ENCODE results near the gene STUB1. TPM values are rescaled to one million over a fixed set of nuclear protein-coding genes. Genes with fewer than 3 reads are reported as not detected.

STUB1 gene
- total and polyA plus RNA-seq, 5 donors from 2014 or later: 63.2 to 142 (median 129) TPM

- ATAC-seq (ENCODE audit: low read depth in 2 of 2) (no peak), DNase-seq (no peak)
- no peaks in the 10 kb centered on the region for H3K9me3 ChIP-seq (ENCODE audit: control insufficient read depth in 2 of 2, low read length in 2 of 2)
- no peak overlapping the region for H3K27ac ChIP-seq (ENCODE audit: insufficient read depth, low read length, poor library complexity, severe bottlenecking)
- H3K4me1 ChIP-seq (ENCODE audit: control insufficient read depth, insufficient read depth, low read length, poor library complexity, severe bottlenecking): peaks cover 19% of the 10 kb centered on the region
- no peaks in the 10 kb centered on the region for H3K9me3 Mint-ChIP-seq
- H3K36me3 Mint-ChIP-seq: no peaks in the 10 kb centered on the region
- H3K4me3 ChIP-seq (ENCODE audit: low read depth, low read length): no peak overlapping the region
- peaks cover 20% of the 10 kb centered on the region for H3K27me3 Mint-ChIP-seq
- no peaks in the 10 kb centered on the region for H3K27me3 ChIP-seq (ENCODE audit: control insufficient read depth, insufficient read depth, low read length)
- H3K4me3 Mint-ChIP-seq: peak overlapping the region in 2 of 4 donors; percentile 63 to 77
- no peak overlapping the region for H3K27ac Mint-ChIP-seq
- no peaks in the 10 kb centered on the region for H3K36me3 ChIP-seq (ENCODE audit: control insufficient read depth, insufficient read depth, low read length)
- H3K4me1 Mint-ChIP-seq: peaks cover 0 to 19% (median 5%) of the 10 kb centered on the region in 4 donors
Observed at GRCh38 chr16:714079-714478, 33.9 kb downstream of the STUB1 start.

- peak within 1 kb of the TSS; percentile 61 to 81 (median 78) for H3K4me3 Mint-ChIP-seq
- H3K36me3 Mint-ChIP-seq: no peaks in the 10 kb centered on the region
- H3K27ac ChIP-seq (ENCODE audit: insufficient read depth, low read length, poor library complexity, severe bottlenecking): no peak within 1 kb of the TSS
- peaks cover 26% of the 10 kb centered on the region for H3K4me1 ChIP-seq (ENCODE audit: control insufficient read depth, insufficient read depth, low read length, poor library complexity, severe bottlenecking)
- no peaks in the 10 kb centered on the region for H3K9me3 ChIP-seq (ENCODE audit: control insufficient read depth in 2 of 2, low read length in 2 of 2)
- no peak within 1 kb of the TSS for H3K27ac Mint-ChIP-seq
- no peaks in the 10 kb centered on the region for H3K36me3 ChIP-seq (ENCODE audit: control insufficient read depth, insufficient read depth, low read length)
- peaks cover 17% of the 10 kb centered on the region for H3K27me3 Mint-ChIP-seq
- ATAC-seq (ENCODE audit: low read depth in 2 of 2): peak; percentile 88 to 89
- peak; percentile 81 to 88 (median 85) for DNase-seq
- no peak within 1 kb of the TSS for H3K4me3 ChIP-seq (ENCODE audit: low read depth, low read length)
- H3K4me1 Mint-ChIP-seq: peaks cover 0 to 27% (median 10%) of the 10 kb centered on the region in 4 donors
- no peaks in the 10 kb centered on the region for H3K9me3 Mint-ChIP-seq
- no peaks in the 10 kb centered on the region for H3K27me3 ChIP-seq (ENCODE audit: control insufficient read depth, insufficient read depth, low read length)
Observed at GRCh38 chr16:714558-715476, 34.6 kb downstream of the STUB1 start, which contains the start of gene METRN. METRN (plus strand) TSS chr16:715118; CDS start chr16:715290, 172 bp downstream.

- ATAC-seq (ENCODE audit: low read depth in 2 of 2): peak; percentile 3 to 4
- no peak for DNase-seq
- H3K36me3 ChIP-seq (ENCODE audit: control insufficient read depth, insufficient read depth, low read length): no peaks in the 10 kb centered on the region
- H3K27me3 ChIP-seq (ENCODE audit: control insufficient read depth, insufficient read depth, low read length): no peaks in the 10 kb centered on the region
- H3K27ac ChIP-seq (ENCODE audit: insufficient read depth, low read length, poor library complexity, severe bottlenecking): no peak overlapping the region
- Mint-ChIP-seq H3K36me3 (no peaks in the 10 kb centered on the region), H3K27ac (no peak overlapping the region), H3K9me3 (no peaks in the 10 kb centered on the region), H3K4me1 (peaks cover 0 to 34% (median 12%) of the 10 kb centered on the region in 4 donors), H3K27me3 (peaks cover 14% of the 10 kb centered on the region), H3K4me3 (peak overlapping the region; percentile 61 to 81 (median 78))
- no peaks in the 10 kb centered on the region for H3K9me3 ChIP-seq (ENCODE audit: control insufficient read depth in 2 of 2, low read length in 2 of 2)
- no peak overlapping the region for H3K4me3 ChIP-seq (ENCODE audit: low read depth, low read length)
- peaks cover 34% of the 10 kb centered on the region for H3K4me1 ChIP-seq (ENCODE audit: control insufficient read depth, insufficient read depth, low read length, poor library complexity, severe bottlenecking)
Observed at GRCh38 chr16:715477-716199, 35.4 kb downstream of the STUB1 start.

GRCh38 chr16:716200-716568 is 36.0 kb downstream of the STUB1 start:
- H3K9me3 Mint-ChIP-seq: no peaks in the 10 kb centered on the region
- peak overlapping the region; percentile 61 to 81 (median 78) for H3K4me3 Mint-ChIP-seq
- Histone ChIP-seq H3K4me3 (ENCODE audit: low read depth, low read length) (no peak overlapping the region), H3K27ac (ENCODE audit: insufficient read depth, low read length, poor library complexity, severe bottlenecking) (no peak overlapping the region), H3K4me1 (ENCODE audit: control insufficient read depth, insufficient read depth, low read length, poor library complexity, severe bottlenecking) (peaks cover 37% of the 10 kb centered on the region), H3K27me3 (ENCODE audit: control insufficient read depth, insufficient read depth, low read length) (no peaks in the 10 kb centered on the region), H3K36me3 (ENCODE audit: control insufficient read depth, insufficient read depth, low read length) (no peaks in the 10 kb centered on the region), H3K9me3 (ENCODE audit: control insufficient read depth in 2 of 2, low read length in 2 of 2) (no peaks in the 10 kb centered on the region)
- H3K27ac Mint-ChIP-seq: no peak overlapping the region
- no peak for DNase-seq
- H3K4me1 Mint-ChIP-seq: peaks cover 0 to 34% (median 12%) of the 10 kb centered on the region in 4 donors
- H3K36me3 Mint-ChIP-seq: no peaks in the 10 kb centered on the region
- H3K27me3 Mint-ChIP-seq: peaks cover 12% of the 10 kb centered on the region
- ATAC-seq (ENCODE audit: low read depth in 2 of 2): no peak

GRCh38 chr16:716768-717325 is 36.6 kb downstream of the STUB1 start:
- H3K4me1 Mint-ChIP-seq: peaks cover 0 to 34% (median 12%) of the 10 kb centered on the region in 4 donors
- Histone ChIP-seq H3K27me3 (ENCODE audit: control insufficient read depth, insufficient read depth, low read length) (no peaks in the 10 kb centered on the region), H3K4me1 (ENCODE audit: control insufficient read depth, insufficient read depth, low read length, poor library complexity, severe bottlenecking) (peaks cover 44% of the 10 kb centered on the region), H3K27ac (ENCODE audit: insufficient read depth, low read length, poor library complexity, severe bottlenecking) (no peak overlapping the region), H3K9me3 (ENCODE audit: control insufficient read depth in 2 of 2, low read length in 2 of 2) (no peaks in the 10 kb centered on the region), H3K4me3 (ENCODE audit: low read depth, low read length) (no peak overlapping the region), H3K36me3 (ENCODE audit: control insufficient read depth, insufficient read depth, low read length) (no peaks in the 10 kb centered on the region)
- no peak overlapping the region for H3K27ac Mint-ChIP-seq
- no peak for ATAC-seq (ENCODE audit: low read depth in 2 of 2)
- H3K27me3 Mint-ChIP-seq: peaks cover 8% of the 10 kb centered on the region
- peak overlapping the region in 3 of 4 donors; percentile 61 to 81 (median 75) for H3K4me3 Mint-ChIP-seq
- H3K36me3 Mint-ChIP-seq: no peaks in the 10 kb centered on the region
- no peaks in the 10 kb centered on the region for H3K9me3 Mint-ChIP-seq
- no peak for DNase-seq

GRCh38 chr16:717450-718245 is 37.4 kb downstream of the STUB1 start:
- no peak overlapping the region for H3K4me3 Mint-ChIP-seq
- Histone ChIP-seq H3K27ac (ENCODE audit: insufficient read depth, low read length, poor library complexity, severe bottlenecking) (no peak overlapping the region), H3K27me3 (ENCODE audit: control insufficient read depth, insufficient read depth, low read length) (no peaks in the 10 kb centered on the region), H3K9me3 (ENCODE audit: control insufficient read depth in 2 of 2, low read length in 2 of 2) (no peaks in the 10 kb centered on the region), H3K4me3 (ENCODE audit: low read depth, low read length) (no peak overlapping the region), H3K36me3 (ENCODE audit: control insufficient read depth, insufficient read depth, low read length) (no peaks in the 10 kb centered on the region), H3K4me1 (ENCODE audit: control insufficient read depth, insufficient read depth, low read length, poor library complexity, severe bottlenecking) (peaks cover 51% of the 10 kb centered on the region)
- DNase-seq: no peak
- H3K9me3 Mint-ChIP-seq: no peaks in the 10 kb centered on the region
- H3K27ac Mint-ChIP-seq: no peak overlapping the region
- H3K36me3 Mint-ChIP-seq: no peaks in the 10 kb centered on the region
- no peak for ATAC-seq (ENCODE audit: low read depth in 2 of 2)
- peaks cover 8% of the 10 kb centered on the region for H3K27me3 Mint-ChIP-seq
- H3K4me1 Mint-ChIP-seq: peaks cover 0 to 42% (median 12%) of the 10 kb centered on the region in 4 donors

GRCh38 chr16:718389-718788 is 38.2 kb downstream of the STUB1 start:
- Mint-ChIP-seq H3K9me3 (no peaks in the 10 kb centered on the region), H3K27me3 (peaks cover 8% of the 10 kb centered on the region), H3K4me3 (peak overlapping the region in 3 of 4 donors; percentile 90 to 93 (median 91)), H3K4me1 (peaks cover 0 to 46% (median 10%) of the 10 kb centered on the region in 4 donors), H3K27ac (no peak overlapping the region), H3K36me3 (no peaks in the 10 kb centered on the region)
- H3K36me3 ChIP-seq (ENCODE audit: control insufficient read depth, insufficient read depth, low read length): no peaks in the 10 kb centered on the region
- no peak overlapping the region for H3K27ac ChIP-seq (ENCODE audit: insufficient read depth, low read length, poor library complexity, severe bottlenecking)
- no peak overlapping the region for H3K4me3 ChIP-seq (ENCODE audit: low read depth, low read length)
- DNase-seq (no peak), ATAC-seq (ENCODE audit: low read depth in 2 of 2) (no peak)
- H3K27me3 ChIP-seq (ENCODE audit: control insufficient read depth, insufficient read depth, low read length): no peaks in the 10 kb centered on the region
- no peaks in the 10 kb centered on the region for H3K9me3 ChIP-seq (ENCODE audit: control insufficient read depth in 2 of 2, low read length in 2 of 2)
- peaks cover 56% of the 10 kb centered on the region for H3K4me1 ChIP-seq (ENCODE audit: control insufficient read depth, insufficient read depth, low read length, poor library complexity, severe bottlenecking)

Measured in CD4-positive, CD25-positive, alpha-beta regulatory T cell (primary cell).